HG03342 (cell line): ENCODE results near the gene SIX3.

Experiments
- ATAC-seq: cut with Tn5 transposase; IDR thresholded peaks from one replicate; pipeline ENCODE4 v1.9.1; 2021; ENCODE audit warnings: mild to moderate bottlenecking, moderate library complexity; ENCODE audit not compliant: unreplicated experiment

The SIX3 gene

DNA sequence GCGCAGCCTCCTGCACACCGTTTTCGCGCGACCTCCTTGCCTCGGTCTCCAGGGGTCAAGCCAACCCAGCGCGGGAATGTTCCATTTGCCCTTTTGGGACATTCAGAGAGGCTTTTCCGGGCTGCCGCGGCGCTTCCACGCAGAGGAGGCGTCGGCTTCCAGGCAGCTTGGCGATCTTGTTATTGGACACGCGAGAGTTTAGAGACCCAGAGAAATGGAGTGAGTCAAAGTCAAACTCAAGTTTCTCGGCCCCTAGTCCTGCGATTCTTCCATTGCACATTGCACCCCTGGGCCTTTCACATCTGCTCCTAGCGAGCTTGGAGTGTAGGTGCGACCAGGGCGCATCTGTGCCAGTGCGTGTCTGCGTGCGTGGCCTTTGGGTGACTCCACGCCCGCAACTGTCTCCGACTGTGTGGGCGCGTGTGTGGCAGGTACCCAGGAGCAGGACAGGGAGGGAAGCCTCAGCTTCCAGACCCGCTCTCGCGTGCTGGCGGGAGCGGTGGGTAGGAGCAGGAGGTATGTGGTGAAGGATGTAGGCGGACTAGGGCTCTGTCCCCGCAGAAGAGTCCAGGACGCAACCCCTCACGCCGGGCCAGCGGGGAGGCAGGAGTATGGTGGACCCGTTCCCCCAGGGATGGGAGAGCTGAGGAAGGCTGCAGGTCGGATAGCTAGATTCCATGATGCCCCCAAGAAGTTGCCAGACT, 13.5 kb downstream of the SIX3 start:
- ATAC-seq, result no peak

DNA sequence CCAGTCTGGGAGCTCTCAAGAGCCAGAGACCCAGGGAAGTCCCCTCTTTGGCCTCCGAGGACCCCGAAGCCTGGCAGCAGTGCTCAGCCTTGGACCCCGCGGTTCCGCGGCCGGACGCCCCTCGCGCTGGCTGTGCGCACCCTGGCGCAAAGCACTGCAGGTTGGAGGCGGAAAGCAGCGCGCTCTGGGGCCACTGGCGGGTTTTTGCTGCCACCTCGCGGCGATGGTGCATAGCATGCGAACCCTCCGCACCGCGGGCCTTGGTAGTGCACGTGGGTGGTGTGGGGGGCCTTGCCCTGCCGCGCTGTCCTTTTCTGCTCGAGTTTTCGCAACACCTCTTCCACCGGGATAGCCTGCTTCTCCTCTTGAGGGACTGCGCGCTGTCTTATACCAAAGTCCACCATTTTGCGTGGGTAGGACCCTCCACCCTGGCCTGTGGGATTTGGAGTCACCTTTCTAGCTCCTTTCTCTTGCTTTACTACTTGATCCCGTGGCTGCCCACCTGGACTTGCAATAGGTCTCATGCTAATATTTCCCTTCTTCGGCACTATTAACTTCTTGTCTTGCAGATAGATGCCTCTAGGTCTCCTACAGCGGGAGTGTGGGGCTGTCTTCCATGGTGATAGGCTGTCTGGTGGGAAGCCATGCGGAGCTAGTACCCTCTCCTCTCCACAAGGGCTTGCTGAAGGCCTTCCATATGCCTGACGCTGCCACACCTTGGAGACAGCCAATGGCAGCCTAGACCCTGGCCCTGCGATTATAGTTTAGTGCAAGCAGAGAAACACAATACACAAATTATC, 14.3 kb downstream of the SIX3 start:
- peak; percentile 61 for ATAC-seq

DNA sequence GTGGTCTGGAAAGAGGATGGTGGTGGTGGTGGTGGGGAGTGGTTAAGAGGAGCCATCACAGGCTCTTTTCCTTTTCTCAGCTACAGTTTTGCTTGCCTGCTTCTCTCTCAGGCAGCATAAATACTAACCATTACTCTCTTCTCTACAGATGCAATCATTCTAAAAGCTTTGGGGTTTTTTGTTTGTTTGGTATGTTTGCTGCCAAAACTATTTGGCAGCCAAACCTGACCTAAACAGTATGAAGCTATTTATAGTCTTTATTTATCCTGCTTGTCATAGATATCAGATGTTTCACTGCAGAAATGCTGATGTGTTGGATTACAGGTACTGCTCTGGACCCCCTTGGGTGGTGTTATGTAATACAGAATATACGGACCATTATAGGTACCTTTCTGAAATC, 15.3 kb downstream of the SIX3 start:
- ATAC-seq, result no peak

DNA sequence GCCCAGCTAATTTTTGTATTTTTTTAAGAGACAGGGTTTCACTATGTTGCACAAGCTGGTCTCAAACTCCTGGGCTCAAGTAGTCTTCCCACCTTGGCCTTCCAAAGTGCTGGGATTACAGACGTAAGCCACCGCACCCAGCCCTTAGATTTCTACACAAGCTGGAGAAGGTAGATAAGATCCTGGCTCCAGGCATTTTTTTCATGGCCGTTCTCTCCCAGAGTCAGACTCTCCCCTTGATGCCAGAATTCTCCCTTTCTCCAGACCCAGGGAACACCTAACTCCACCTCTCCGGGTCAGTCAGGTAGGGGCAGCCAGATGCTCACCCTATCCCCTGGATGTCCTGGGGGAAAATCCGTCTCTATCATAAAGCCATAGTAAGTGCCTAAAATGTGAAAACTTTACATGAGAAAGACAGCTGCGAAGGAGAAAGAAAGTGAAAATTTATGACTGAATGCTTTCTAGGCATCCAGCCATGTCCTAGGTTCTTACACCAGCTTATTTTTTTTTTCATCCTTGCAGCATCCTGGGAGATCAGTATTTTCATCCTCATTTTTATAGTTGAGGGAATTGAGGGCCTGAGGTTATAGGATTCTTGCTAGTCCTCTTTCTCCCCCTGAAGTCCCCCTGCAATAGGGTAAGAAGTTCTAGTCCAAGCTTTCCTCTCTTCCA, 16.3 kb downstream of the SIX3 start:
- no peak for ATAC-seq

DNA sequence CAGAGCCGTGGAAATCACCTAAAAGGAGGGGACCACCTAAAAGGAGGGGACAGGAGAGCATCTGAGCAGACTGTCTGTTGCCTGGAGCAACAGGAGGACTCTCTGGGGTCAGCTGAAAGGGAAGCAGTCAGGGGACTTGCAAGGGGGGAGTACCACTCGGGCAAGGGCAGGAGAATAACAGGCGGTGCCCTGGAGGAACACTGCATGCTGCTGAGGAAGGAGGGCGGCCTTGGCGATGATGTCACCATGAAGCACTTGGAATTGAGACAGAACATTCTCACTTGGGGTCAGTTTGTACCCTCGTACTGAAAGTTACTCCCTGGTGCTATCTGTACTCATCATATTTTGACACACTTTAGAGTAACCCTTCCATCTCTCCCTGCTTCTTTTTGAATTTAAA, 18.4 kb downstream of the SIX3 start:
- no peak for ATAC-seq

DNA sequence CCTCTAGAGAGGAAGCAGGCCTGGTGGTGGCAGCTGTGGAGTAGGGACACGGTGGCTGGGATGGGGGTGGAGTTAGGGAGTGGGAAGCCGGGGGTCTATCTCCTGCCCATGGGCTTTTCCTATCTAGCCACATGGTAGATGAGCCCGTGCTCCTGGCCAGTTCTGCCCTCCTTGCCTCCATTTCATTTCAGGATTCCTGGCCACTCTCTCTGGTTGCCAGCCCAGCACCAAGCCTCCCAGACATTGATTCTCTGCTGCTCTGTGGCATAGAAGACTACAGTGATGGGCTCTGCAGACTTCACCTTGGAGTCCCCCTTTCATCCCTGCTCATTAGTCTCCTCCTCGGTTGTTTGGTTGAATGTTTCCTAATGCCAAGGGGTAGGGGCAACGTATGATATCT, 19.4 kb downstream of the SIX3 start:
- ATAC-seq, result no peak

DNA sequence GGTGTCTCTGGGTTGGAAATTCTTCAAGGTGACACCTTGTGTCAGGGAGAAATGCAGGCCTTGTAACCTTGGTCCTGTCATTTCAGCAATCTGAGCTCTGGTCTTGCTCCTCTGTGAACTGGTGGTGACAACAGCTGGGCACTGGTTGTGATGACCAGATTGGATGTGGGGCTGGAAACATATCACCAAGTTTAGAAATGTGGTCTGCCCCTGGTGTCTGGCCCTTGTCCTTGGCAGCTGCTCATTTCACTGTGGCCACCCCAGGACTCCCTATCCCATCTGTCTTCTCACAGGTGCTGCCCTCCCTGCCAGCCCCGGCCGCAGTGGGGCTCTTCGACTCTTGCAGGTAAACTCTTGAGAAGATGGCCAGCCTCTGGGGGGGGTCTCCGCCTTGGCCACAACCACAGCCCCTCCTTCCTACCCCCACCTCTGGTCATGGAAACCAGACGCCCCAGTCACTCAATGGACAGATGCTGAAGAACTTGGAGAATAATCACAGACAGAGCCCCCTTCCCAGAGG, 20.7 kb downstream of the SIX3 start:
- no peak for ATAC-seq

DNA sequence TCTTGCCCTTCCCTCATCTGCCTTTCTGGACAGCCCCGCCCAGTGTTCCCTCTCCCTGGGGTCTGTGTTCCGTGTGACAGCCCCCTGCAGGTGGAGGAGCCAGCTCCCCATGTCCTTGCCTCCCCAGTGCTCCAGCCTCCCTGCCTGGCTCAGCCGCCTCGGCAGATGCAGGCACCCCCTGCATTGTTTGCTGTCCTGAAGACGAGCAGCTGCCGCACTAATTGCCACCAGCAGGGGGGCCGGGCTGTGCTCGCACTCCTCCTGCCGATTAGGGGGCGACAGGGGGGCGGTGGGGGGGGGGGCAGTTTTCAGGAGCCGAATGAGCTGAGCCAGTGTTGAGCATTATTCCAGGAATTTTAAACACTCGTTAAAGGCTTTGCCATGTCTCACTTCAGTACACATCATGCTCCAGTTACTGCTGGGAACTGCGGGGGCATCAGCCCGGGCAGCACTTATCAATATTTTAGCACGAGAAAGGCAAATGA, 23.3 kb downstream of the SIX3 start:
- no peak for ATAC-seq

DNA sequence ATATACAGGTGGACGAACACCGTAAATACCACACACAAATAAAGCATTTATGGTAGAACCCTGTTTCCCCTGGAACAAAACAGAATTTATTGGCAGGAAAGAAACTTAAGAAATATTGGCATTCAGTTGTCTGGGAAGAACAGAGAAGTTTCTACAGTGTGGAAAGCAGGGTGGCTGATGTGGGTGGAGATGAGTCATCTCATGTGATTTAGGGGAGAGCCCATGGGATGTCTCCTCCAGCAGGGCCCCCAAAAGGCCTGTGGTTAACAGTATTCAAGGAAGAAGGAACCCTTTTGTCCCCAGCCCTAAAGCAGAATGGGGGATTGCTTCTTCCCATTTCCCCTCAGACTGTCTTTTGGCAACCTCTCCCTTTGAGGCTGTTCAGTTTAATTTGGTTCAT, 24.2 kb downstream of the SIX3 start:
- no peak for ATAC-seq

DNA sequence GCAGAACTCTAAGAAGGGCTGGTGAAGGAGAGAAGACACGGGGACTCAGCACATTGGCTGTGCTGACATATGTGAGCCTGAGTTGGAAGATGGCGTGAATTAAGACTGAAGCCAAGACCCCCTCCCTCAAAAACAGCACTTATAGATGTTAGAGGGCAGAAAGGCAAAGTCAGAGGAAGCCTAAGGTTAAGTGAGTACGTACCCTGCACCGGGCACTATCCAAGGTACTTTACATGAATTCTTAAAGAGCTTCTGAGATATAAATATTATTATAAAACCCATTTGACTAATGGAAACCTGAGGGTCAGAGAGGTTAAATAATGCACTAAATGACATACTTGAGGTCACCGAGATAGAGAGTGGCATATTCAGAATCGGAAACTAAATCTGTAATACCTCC, 25.6 kb downstream of the SIX3 start:
- no peak for ATAC-seq

DNA sequence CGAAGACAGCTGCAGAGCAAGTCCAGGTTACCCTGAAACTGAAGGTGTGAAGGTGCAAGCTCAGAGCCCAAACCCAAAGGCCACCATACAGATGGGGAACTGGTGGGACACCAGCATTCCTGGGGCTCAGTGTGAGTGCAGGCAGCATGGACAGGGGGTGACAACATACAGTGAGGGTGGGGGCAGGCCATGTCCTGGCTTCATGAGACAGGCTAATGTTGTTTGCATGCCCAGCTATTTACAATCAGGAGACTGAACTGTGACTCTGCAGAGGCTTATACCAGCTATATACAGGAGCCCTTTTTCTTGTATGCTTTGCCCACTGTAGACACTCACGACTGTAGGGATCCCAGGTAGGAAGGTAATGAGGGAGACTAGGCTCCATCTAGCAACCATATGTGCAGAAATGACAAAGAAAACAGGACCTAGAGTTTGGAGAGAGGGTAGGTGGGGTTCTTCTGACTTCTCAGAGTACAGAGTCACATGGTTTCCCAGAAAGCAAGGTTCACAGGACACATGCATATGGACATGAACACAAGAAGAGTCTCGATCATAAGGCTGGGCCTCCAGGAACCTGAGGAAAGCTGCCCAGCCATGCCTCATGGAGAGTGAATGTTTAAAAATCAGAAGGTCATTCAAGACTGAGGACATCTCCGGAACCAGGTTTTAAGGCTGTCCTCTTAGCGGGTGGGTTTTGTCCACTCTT, 26.4 kb downstream of the SIX3 start:
- ATAC-seq, result no peak

DNA sequence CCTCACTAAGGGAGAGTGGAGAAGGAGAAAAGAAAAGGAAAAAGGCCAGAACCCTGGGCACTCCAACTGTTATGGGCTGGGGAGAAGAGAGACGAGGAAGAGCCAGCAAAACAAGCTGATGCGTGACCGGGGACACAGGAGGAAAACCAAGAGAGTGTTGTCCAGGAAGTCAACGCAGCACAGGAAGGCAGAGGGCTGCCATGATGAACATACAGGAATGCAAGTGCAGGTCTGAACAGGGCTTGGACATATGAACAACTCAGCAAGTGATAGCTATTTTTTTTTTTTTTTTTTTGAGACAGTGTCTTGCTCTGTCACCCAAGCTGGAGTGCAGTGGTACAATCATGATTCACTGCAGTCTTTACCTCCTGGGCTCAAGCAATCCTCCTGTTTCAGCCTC, 28.4 kb downstream of the SIX3 start:
- no peak for ATAC-seq

DNA sequence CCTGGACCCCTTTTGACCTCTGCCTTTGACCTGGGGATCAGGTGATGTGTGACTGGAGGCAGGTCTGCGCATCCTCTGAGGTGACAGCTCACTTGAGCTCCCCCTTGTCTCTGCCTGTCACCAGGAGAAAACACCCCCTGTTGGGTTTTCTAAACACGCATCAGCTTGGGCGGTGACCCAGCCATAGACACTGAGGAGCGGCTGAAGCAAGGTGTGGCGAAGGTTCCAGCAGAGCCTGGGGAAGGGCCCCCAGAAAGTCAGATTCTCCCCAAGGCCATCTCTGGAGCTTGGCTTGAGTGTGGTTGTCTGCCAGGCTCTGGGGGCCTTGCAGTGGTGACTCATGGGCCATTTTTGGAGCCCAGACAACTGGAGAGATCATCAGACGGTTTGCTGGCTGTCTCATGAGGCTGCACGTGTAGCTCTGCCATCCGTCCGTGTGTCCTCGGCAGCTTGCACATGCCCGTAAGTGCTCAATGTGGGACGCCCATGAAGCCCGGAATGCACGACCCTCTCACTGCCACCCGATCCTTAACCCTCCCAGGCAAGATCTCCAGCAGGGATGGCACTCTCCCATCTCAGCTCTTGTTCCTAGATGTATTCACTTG, 29.4 kb downstream of the SIX3 start:
- ATAC-seq, result no peak

DNA sequence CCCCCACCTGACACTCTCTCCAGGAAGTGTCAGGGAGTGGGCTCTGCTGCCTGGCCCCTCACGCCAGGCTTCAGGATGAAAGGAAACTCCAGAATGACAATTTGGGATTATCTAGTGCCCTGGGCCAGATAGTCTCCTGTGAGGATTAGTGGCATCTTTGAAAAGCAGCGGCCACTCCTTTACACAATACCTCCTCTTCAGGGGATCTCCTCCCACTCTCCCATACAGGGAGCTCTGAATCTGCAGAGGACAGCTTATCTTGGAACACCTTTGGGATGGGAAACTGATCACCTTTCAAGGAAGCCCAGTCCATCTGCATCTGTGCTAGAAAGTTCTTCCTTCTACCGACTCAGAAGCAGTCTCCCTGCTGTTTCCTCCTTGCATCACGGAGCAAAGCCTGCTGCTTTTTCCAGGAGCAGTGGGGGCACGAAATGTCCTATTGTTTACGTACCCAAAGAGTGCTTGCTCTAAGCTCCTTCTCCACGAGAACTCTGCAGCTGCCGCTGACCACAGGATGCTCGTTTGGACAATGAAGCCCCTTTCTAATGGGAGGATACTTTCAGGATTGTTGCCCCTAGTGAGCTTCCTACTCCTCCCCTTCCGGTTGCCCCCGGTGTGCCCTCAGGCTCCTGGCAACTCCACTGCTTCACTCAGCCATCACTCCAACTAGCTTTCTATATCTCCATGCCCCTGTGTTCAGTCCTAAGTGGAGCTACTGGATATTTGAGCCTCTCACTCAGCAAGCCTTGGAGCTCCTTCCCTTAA, 31.5 kb downstream of the SIX3 start:
- no peak for ATAC-seq

DNA sequence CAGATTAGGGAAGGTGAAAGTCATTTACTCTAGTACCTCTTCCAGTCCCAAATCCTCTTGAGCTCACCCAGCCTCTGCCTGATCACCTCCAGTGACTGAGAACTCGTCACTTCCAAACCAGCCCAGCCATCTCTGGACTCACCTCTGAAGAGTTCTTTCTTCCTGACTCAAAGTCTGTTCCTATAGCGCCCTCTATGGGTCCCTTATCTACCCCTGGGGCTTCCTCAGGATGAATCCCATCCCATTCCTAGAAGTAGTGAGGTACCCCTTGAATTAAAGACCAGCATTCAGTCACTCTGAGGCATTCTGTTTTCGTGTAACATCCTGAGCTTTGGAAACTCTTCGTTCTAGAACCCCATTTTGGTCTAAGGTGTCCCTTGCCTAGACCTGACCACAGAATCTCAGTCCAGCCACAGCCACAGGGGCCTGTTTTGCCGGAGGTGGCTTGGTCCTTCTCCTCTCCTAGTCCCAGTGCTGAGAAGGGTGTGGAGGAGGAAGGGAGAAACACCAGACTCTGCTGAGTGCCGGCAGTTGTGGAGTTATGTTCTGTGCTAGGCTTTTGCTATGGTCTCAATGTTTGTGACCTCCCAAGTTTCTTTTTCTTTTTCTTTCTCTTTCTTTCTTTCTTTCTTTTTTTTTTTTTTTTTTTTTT, 32.7 kb downstream of the SIX3 start:
- no peak for ATAC-seq

DNA sequence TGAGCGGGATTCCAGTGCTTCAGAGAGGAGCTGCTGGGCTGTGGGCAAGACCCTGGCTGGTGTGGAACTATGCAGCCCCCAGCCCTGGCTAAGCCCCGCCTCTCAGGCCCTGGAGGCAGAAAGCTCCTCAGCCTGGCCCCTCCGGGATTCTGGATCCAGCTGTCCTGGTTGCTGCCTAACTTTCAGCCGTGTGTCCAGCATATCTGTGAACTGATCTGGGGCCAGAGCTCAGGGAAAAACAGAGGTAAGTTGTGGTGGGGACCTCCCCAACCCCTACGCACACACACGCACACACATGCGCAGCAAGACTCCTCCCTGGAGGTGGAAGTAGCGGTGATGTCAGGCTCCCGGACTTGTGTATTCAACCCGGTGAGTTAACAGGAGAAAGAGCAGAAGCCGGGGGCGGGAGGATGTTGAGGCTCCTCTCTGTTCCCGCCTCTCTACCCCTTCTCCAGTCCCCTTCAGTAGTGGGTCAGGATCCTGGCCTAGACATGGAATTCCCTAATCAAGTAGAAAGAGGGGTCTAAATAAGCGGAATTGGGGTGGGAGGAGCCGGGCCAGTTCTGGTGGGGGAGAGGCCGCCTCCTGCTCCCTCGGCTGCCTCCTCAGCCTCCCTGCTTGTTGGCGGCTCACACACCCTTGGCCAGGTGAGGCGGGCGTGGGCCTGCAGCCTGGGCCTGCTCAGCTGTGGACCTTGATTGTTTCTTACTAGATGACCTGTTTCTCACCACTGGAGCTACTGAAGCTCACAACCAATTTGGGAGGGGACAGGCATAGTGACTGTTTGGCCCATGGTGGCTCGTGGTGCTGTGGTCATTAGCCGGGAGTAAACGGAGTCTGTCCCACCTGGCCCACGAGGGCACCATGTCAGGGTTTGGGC, 34.3 kb downstream of the SIX3 start:
- no peak for ATAC-seq

DNA sequence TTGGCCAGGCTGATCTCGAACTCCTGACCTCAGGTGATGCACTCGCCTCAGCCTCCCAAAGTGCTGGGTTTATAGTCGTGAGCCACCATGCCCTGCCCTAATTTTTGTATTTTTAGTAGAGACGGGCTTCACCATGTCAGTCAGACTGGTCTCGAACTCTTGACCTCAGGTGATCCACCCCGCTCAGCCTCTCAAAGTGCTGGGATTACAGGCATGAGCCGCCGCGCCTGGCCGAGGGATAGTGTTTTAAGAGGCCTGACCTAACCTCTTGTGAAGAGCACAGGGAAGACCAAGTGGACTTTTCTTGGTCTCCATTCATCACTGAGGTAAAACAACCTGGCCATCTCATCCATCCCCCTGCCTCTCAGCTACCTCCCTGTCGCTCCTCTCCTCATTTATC, 38.1 kb downstream of the SIX3 start:
- no peak for ATAC-seq
